Activated T-cell treated with anti-CD3 and anti-CD28 coated beads, Interleukin-2, amount 50 U/mL, for 72 hours (primary cell): ENCODE measurements around the gene NACAD. TPM values are rescaled to one million over a fixed set of nuclear protein-coding genes. Genes with fewer than 3 reads are reported as not detected.

Experiments used
- ATAC-seq, 2 donors: fragments of 150-1000 bp; cut with Tn5 transposase; replicated peaks in 1 of 2; 2 replicates each; pipeline ENCODE4 v1.10.0; 2021; ENCODE audit warnings: moderate library complexity in 2 of 2, mild to moderate bottlenecking in 1 of 2
- DNase-seq, 2 donors: peaks; one replicate each; pipeline ENCODE4 v3.0.0; 2021 to 2022; ENCODE audit warnings: mixed read lengths in 1 of 2
- H3K27ac Mint-ChIP-seq: one replicate; pipeline ENCODE4 v1.8.0; 2022; ENCODE audit warnings: mild to moderate bottlenecking, moderate library complexity, mixed read lengths
- H3K27me3 Mint-ChIP-seq: one replicate; pipeline ENCODE4 v1.8.0; 2022; ENCODE audit warnings: low read depth, mixed read lengths
- H3K36me3 Mint-ChIP-seq, 2 donors: one replicate each; pipeline ENCODE4 v1.8.0; 2022; ENCODE audit warnings: mixed read lengths in 2 of 2, mild to moderate bottlenecking in 1 of 2; ENCODE audit not compliant: insufficient read depth in 2 of 2
- H3K4me1 Mint-ChIP-seq: one replicate; pipeline ENCODE4 v1.8.0; 2022; ENCODE audit warnings: low read depth, mixed read lengths
- H3K4me3 Mint-ChIP-seq, 2 donors: one replicate each; pipeline ENCODE4 v1.8.0; 2022; ENCODE audit warnings: mild to moderate bottlenecking in 2 of 2, mixed read lengths in 2 of 2, moderate library complexity in 2 of 2
- H3K9me3 Mint-ChIP-seq, 2 donors: one replicate each; pipeline ENCODE4 v1.8.0; 2022; ENCODE audit warnings: mixed read lengths in 2 of 2
- total RNA-seq, 2 donors: library from RNA; stranded (reverse); gene quantifications; one replicate each; pipeline ENCODE4 v1.2.3, GENCODE V29; 2022

NACAD gene
- total RNA-seq, 2 donors from 2014 or later: 0.36 to 0.76 TPM

DNA sequence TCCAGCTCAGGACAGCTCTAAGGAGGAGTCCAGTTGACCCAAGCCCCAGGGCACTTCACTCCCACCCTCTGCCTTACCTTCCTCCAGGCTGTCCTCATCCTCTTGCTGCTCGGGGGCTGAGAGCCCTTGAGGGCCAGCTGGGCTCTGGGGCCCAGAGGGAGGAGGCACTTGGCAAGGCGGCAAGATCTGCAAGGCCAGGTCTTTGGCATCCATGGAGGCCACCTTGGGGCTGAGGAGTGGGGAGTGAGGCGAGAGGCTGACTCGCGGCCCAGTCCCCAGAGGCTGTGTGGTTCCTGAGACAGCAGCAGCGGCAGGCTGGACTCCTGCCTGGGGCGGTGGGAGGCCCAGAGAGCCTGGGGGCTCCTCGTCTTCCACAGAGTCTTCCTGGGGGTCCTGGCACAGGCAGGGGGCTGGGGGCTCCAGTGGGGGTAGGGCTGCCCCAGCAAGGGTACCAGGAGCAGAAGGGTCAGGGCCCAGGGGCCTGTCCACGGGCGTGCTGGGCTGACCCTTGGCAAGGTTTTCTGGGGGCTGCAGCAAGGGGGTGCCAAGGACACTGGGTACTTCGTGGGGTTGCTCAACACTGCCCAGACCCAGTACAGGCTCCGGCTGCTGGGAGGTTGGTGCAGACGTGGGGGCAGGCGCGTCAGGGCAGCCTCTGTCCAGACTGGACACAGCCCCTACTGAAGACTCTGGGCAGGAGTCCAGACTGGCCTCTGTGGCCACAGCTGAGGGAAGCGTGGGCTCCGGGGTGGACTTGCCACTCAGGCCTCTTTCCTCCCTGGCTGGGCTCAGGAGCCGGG, 6.5 kb downstream of the NACAD start:
- H3K27ac Mint-ChIP-seq: no peak overlapping the region
- ATAC-seq (peak; percentile 7 to 14), DNase-seq (no peak)
- H3K4me3 Mint-ChIP-seq: no peak overlapping the region
- H3K36me3 Mint-ChIP-seq: no peaks in the 10 kb centered on the region
- H3K27me3 Mint-ChIP-seq: no peaks in the 10 kb centered on the region
- H3K9me3 Mint-ChIP-seq: no peaks in the 10 kb centered on the region
- no peaks in the 10 kb centered on the region for H3K4me1 Mint-ChIP-seq

DNA sequence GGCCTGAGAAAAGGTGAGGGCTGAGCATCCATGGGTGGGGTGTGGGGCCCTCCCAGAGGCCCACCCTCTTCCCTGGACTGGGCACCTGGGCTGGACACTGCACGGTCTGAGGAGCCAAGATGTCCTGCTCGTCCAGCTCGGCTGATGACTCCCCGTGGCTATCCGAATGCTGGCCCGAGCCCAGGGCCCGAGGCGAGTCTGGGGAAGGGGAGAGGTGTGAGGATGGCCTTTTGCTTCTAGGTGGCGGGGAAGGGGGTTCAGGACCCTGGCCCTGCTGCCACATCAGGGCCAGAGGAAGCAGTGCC, 7.1 kb downstream of the NACAD start:
- Mint-ChIP-seq H3K4me3 (no peak overlapping the region), H3K27ac (no peak overlapping the region), H3K36me3 (peaks cover 0 to 4% of the 10 kb centered on the region in 2 donors), H3K27me3 (no peaks in the 10 kb centered on the region), H3K4me1 (no peaks in the 10 kb centered on the region), H3K9me3 (no peaks in the 10 kb centered on the region)
- no peak for DNase-seq
- peak in 1 of 2 donors; percentile 7 for ATAC-seq

DNA sequence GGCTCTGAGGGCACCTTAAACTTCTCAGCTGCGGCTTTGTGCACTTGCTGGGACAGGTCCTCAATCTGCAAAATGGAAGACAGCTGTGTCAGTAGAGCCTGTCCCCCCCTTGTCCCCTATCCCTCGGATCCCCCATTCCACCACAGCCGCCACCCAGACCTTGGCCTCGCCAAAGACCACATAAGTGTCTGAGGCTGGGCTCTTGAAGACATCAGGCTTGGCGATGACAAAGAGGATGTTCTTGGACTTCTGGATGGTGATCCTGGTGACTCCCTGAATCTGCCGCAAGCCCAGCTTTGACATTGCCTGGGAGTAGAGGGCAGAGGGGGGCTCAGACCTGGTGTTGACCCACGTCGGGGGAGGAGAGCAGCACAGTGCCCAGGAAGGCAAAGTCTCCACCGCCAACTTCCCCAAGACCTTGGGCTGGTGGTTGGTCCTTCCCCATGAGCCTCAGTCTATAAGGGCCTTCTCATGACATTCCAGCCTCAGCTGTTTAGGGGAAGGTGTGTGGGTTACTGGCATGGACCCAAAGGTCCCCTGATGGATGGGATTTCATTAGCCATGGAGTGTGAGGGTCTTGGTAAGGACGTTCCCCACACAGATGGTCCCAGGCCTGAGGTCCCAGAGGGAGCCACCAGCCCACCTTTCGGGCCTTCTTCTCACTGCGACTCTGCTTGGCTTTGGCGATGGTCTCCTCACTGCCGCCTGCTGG, 7.7 kb downstream of the NACAD start:
- no peak for DNase-seq
- peak in 1 of 2 donors; percentile 14 for ATAC-seq
- H3K27me3 Mint-ChIP-seq: no peaks in the 10 kb centered on the region
- H3K4me1 Mint-ChIP-seq: no peaks in the 10 kb centered on the region
- no peaks in the 10 kb centered on the region for H3K9me3 Mint-ChIP-seq
- H3K4me3 Mint-ChIP-seq: no peak overlapping the region
- peaks cover 0 to 4% of the 10 kb centered on the region in 2 donors for H3K36me3 Mint-ChIP-seq
- no peak overlapping the region for H3K27ac Mint-ChIP-seq

DNA sequence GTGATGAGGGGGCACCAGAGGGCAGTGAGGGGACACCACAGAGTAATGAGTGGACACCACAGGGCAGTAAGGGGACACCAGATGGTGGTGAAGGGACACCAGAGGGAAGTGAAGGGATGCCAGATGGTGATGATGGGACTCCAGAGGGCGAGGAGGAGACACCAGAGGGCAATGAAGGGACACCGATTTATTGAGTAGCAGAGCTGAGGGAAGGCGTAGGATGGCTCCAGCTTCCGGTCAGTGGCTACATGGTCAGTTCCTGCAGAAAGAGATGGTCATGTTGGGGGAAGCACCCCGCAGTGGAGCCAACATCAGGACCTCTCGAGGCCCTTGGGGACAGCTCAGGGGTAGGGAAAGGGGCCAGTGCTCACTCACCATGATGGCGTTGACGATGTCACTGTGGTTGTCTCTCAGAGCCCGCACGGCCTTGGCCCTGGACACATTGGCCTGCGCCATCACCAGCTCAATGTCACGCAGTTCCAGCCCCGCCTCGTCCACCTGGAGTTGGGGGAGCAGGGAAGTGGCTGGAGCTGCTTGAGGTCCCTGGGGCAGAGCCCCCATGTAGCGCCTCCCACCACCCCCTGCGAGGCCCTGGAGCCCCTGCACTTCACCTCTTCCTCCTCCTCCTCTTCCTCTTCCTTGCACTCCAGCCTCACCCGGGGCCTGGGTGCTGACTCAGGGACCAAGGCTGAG, 8.4 kb downstream of the NACAD start:
- H3K9me3 Mint-ChIP-seq: no peaks in the 10 kb centered on the region
- no peak overlapping the region for H3K27ac Mint-ChIP-seq
- no peaks in the 10 kb centered on the region for H3K4me1 Mint-ChIP-seq
- peak; percentile 11 to 22 for ATAC-seq
- no peaks in the 10 kb centered on the region for H3K27me3 Mint-ChIP-seq
- no peak overlapping the region for H3K4me3 Mint-ChIP-seq
- no peak for DNase-seq
- H3K36me3 Mint-ChIP-seq: peaks cover 0 to 8% of the 10 kb centered on the region in 2 donors

DNA sequence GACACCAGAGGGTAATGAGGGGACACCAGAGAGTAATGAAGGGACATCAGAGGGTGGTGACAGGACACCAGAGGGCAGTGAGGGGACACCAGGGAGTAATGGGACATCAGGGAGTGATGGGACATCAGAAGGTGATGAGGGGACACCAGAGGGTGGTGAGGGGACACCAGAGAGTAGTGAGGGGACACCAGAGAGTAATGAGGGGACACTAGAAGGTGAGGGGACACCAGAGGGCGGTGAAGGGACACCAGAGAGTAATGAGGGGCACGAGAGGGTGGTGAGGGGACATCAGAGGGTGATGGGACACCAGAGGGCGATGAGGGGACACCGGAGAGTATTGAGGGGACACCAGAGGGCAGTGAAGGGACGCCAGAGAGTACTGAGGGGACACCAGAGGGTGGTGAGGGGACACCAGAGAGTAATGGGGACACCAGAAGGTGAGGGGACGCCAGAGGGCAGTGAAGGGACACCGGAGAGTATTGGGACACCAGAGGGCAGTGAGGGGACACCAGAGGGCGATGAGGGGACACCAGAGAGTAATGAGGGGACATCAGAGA, 10.6 kb downstream of the NACAD start:
- Mint-ChIP-seq H3K4me3 (no peak overlapping the region), H3K4me1 (peaks cover 4% of the 10 kb centered on the region), H3K9me3 (no peaks in the 10 kb centered on the region), H3K27me3 (no peaks in the 10 kb centered on the region), H3K36me3 (peaks cover 0 to 15% of the 10 kb centered on the region in 2 donors), H3K27ac (peak overlapping the region; percentile 58)
- ATAC-seq: no peak
- no peak for DNase-seq

DNA sequence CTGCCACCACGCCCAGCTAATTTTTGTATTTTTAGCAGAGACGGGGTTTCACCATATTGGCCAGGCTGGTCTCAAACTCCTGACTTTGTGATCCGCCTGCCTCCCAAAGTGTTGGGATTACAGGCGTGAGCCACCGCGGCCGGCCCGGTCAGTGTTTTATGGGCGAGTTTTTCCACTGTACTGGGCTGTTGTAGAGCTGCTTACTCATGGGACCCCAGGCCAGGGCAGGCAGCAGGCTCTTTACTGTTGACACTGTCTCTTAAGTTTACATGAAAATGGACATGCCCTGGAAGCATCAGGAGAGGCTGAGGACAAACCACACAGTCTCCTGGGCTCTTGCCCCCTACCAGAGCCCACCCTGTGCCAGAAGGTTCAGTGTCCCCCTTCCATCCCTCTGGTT, 11.2 kb downstream of the NACAD start:
- Mint-ChIP-seq H3K36me3 (peaks cover 0 to 19% of the 10 kb centered on the region in 2 donors), H3K4me3 (no peak overlapping the region), H3K4me1 (peaks cover 4% of the 10 kb centered on the region), H3K9me3 (no peaks in the 10 kb centered on the region), H3K27me3 (no peaks in the 10 kb centered on the region), H3K27ac (no peak overlapping the region)
- no peak for DNase-seq
- ATAC-seq: no peak

DNA sequence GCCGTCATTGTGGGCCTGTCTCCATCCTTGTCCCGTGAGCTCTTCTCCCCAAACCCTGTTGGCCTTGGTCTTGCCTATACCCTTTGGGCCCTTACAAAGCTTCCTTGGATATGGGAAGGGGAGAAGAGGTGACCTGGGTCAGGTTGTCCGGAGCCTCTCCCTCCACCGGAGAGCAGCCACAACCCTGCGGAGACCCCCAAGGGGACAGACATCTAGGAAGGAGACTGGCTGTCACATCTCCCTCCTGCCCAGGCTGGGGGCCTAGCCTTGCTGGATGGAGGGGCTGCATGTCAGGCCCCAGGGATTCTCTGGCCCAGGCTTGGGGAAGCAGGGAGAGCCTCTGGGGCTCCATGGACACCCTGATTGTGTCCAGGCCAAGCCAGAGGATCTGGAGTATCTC, 11.8 kb downstream of the NACAD start:
- Mint-ChIP-seq H3K27ac (no peak overlapping the region), H3K4me1 (peaks cover 6% of the 10 kb centered on the region), H3K9me3 (no peaks in the 10 kb centered on the region), H3K4me3 (no peak overlapping the region), H3K27me3 (no peaks in the 10 kb centered on the region), H3K36me3 (peaks cover 0 to 19% of the 10 kb centered on the region in 2 donors)
- DNase-seq (no peak), ATAC-seq (no peak)

DNA sequence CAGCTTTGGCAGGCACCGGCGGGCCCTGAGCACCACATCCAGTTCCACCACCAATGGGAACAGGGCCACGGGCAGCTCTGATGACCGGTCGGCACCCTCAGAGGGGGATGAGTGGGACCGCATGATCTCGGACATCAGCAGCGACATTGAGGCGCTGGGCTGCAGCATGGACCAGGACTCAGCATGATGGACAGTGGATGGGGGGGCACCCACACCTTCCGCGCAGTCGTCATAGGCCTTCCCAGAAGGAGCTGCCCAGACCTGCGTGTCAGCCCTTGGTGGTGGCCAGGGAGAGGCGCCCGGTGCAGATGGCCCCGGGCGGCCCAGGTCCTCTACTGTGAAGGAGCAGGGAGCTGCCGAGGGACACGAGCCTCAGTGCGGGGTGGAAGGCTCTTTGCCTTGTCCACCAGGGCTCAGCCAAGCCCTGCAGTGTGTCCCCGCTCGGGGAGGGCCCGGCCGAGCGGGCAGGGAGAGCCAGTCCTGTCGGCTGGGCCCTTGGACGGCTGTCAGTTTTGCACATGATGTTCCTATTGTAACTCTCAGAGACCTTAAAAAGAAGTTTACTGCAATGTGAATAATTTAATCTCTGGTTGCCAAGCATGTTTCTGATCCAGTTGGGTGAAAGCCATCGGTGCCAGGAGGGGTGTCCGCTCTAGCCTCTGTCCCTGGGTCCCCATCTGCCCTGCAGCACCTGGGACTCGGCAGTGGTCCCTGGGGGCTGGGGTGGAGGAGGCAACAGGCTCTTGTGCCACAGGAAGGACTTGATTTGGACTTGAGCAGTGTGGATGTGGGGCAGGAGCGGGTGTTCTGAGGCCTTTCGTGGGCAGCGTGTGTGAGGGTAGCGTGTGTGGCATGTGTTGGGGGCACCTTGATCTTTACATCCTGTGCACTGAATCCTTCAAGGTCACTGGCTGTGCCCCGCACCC, 12.6 kb downstream of the NACAD start:
- H3K27me3 Mint-ChIP-seq: no peaks in the 10 kb centered on the region

DNA sequence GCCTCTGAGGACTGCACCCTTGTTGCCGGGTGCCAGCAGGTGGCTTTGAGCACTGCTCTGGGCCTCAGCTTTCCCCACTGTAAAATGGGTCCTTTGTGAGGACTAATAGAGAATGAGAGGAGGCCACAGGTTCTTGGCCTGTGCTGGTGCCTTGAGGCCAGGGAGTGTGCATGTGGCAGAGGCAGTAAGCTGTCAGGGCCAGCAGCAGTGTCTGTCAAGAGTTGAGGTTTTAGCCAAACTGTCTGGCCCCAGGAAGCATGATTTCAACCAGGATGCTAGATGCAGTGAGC, 13.5 kb downstream of the NACAD start:
- Mint-ChIP-seq H3K9me3 (no peaks in the 10 kb centered on the region), H3K36me3 (peaks cover 0 to 22% of the 10 kb centered on the region in 2 donors), H3K4me1 (peaks cover 10% of the 10 kb centered on the region), H3K27me3 (no peaks in the 10 kb centered on the region), H3K27ac (no peak overlapping the region), H3K4me3 (no peak overlapping the region)
- ATAC-seq (no peak), DNase-seq (no peak)

More for the DNA sequence above, 12.6 kb downstream of the NACAD start:
- ATAC-seq (no peak), DNase-seq (no peak)
- Mint-ChIP-seq H3K4me1 (peaks cover 10% of the 10 kb centered on the region), H3K27ac (no peak overlapping the region), H3K4me3 (no peak overlapping the region), H3K9me3 (no peaks in the 10 kb centered on the region), H3K36me3 (peaks cover 0 to 22% of the 10 kb centered on the region in 2 donors)

DNA sequence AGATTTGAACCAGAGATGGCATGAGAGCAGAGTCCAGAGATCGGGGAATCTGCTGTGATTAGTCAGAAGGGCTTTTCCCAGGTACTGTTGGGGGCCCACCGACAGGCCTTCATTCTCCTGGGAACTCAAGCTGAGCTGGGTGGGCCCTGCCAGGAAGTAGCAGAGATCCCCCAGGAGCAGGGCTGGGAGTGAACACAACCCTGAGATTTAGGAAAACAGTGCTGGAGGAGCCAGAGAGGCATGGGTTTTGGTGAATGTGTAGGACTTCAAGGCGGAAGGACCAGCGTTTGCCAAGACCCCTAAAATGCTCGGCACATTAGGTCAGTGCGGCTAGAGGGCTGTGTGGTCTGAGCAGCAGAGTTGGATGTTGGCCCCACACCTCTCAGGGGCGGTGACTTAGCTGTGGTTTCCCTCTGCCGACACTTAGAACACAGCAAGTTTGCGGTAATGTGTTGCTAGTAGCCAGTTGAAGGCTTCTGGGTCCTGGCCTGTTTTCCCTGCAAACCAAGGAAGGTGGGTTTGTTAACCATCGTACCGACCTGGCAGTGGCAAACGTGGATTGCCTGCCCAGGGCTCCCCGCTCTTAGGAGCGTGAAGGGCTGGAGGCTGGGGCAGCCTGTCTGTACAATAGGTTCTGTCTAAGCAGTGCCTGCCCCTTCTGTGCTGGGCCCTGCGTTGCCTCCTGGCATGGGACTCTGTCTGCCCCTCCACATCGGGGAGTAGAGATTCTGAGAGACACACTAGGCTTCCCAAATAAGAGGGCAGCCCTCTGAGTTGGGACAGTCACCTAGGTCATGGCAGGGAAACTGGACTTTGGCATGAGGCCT, 14.0 kb downstream of the NACAD start:
- no peak overlapping the region for H3K27ac Mint-ChIP-seq
- H3K36me3 Mint-ChIP-seq: peaks cover 0 to 22% of the 10 kb centered on the region in 2 donors
- no peaks in the 10 kb centered on the region for H3K9me3 Mint-ChIP-seq
- H3K27me3 Mint-ChIP-seq: no peaks in the 10 kb centered on the region
- ATAC-seq (no peak), DNase-seq (no peak)
- H3K4me3 Mint-ChIP-seq: no peak overlapping the region
- H3K4me1 Mint-ChIP-seq: peaks cover 10% of the 10 kb centered on the region

DNA sequence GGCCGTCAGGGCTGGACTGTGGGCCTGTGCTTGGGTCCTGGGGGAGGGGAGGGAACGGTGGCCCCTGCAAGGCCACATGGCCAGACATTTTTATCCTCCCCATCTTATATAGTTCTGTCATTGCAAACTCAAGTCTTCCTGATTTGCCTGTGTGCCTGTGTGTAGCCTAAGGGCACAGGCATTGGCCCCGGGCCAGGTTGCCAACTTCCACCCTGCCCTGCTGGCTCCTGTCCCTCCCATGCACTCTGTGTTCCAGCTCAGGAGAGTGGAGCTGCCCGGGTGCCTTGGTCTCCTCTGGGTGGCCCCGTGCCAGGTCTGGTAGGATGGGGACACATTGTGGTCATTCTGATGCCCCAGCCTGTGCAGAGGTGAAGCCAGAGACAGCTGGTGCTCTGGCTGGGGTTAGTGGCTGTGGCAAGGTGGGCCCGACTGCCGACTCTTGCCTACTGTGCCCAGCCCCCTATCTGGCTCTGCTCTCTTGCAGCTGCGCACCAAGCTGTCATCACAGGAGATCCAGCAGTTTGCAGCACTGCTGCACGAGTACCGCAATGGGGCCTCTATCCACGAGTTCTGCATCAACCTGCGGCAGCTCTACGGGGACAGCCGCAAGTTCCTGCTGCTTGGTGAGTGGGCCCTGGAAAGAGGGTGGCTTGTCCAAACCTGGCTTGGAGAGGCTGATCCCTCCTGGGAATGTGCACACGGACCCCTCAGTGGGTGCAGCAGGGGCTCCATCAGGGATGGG, 14.8 kb downstream of the NACAD start:
- no peaks in the 10 kb centered on the region for H3K27me3 Mint-ChIP-seq
- H3K27ac Mint-ChIP-seq: peak overlapping the region; percentile 64
- H3K4me3 Mint-ChIP-seq: no peak overlapping the region
- peaks cover 10% of the 10 kb centered on the region for H3K4me1 Mint-ChIP-seq
- H3K9me3 Mint-ChIP-seq: no peaks in the 10 kb centered on the region
- ATAC-seq: no peak
- DNase-seq: no peak
- H3K36me3 Mint-ChIP-seq: peaks cover 0 to 25% of the 10 kb centered on the region in 2 donors
